ENCODE data around the gene DTD1. TPM values are rescaled to one million over a fixed set of nuclear protein-coding genes. Genes with fewer than 3 reads are reported as not detected.

Gene DTD1
- polyA plus RNA-seq, 1 donor, result 17.4 TPM

- no peak overlapping the region for H3K27ac ChIP-seq (ENCODE audit: low read length)
- no peaks in the 10 kb centered on the region for H3K9me3 ChIP-seq (ENCODE audit: control insufficient read depth, low read depth, low read length)
- no CpG with 5 or more reads among the region's 4 CpGs for WGBS (ENCODE audit: insufficient coverage, low lambda C conversion rate)
- DNase-seq, result no peak
- H3K27me3 ChIP-seq (ENCODE audit: control insufficient read depth, insufficient read depth, low read length), result no peaks in the 10 kb centered on the region
- H3K4me1 ChIP-seq (ENCODE audit: control insufficient read depth, insufficient read depth, low read length), result no peaks in the 10 kb centered on the region
- H3K36me3 ChIP-seq (ENCODE audit: control insufficient read depth, insufficient read depth, low read length), result no peaks in the 10 kb centered on the region
- no peak overlapping the region for H3K4me3 ChIP-seq (ENCODE audit: low read length)
Measured at GRCh38 chr20:18698735-18699380, 111.0 kb downstream of the DTD1 start.

- Histone ChIP-seq H3K9me3 (ENCODE audit: control insufficient read depth, low read depth, low read length) (no peaks in the 10 kb centered on the region), H3K36me3 (ENCODE audit: control insufficient read depth, insufficient read depth, low read length) (no peaks in the 10 kb centered on the region), H3K4me1 (ENCODE audit: control insufficient read depth, insufficient read depth, low read length) (no peaks in the 10 kb centered on the region), H3K27me3 (ENCODE audit: control insufficient read depth, insufficient read depth, low read length) (no peaks in the 10 kb centered on the region), H3K27ac (ENCODE audit: low read length) (no peak overlapping the region), H3K4me3 (ENCODE audit: low read length) (no peak overlapping the region)
- WGBS (ENCODE audit: insufficient coverage, low lambda C conversion rate), result 76% methylated on average over 3 of the region's 3 CpGs
- no peak for DNase-seq
Measured at GRCh38 chr20:18701969-18702368, 114.1 kb downstream of the DTD1 start.

- H3K36me3 ChIP-seq (ENCODE audit: control insufficient read depth, insufficient read depth, low read length), result no peaks in the 10 kb centered on the region
- no peaks in the 10 kb centered on the region for H3K27me3 ChIP-seq (ENCODE audit: control insufficient read depth, insufficient read depth, low read length)
- H3K4me1 ChIP-seq (ENCODE audit: control insufficient read depth, insufficient read depth, low read length), result no peaks in the 10 kb centered on the region
- no peak overlapping the region for H3K4me3 ChIP-seq (ENCODE audit: low read length)
- WGBS (ENCODE audit: insufficient coverage, low lambda C conversion rate), result 80% methylated on average over 1 of the region's 3 CpGs
- H3K9me3 ChIP-seq (ENCODE audit: control insufficient read depth, low read depth, low read length), result no peaks in the 10 kb centered on the region
- DNase-seq, result no peak
- H3K27ac ChIP-seq (ENCODE audit: low read length), result no peak overlapping the region
Measured at GRCh38 chr20:18702736-18703135, 114.9 kb downstream of the DTD1 start.

- Histone ChIP-seq H3K4me3 (ENCODE audit: low read length) (no peak overlapping the region), H3K27me3 (ENCODE audit: control insufficient read depth, insufficient read depth, low read length) (no peaks in the 10 kb centered on the region), H3K9me3 (ENCODE audit: control insufficient read depth, low read depth, low read length) (no peaks in the 10 kb centered on the region), H3K4me1 (ENCODE audit: control insufficient read depth, insufficient read depth, low read length) (no peaks in the 10 kb centered on the region), H3K27ac (ENCODE audit: low read length) (no peak overlapping the region), H3K36me3 (ENCODE audit: control insufficient read depth, insufficient read depth, low read length) (no peaks in the 10 kb centered on the region)
- peak in 1 of 2 donors; percentile 17 for DNase-seq
- no CpG with 5 or more reads among the region's 3 CpGs for WGBS (ENCODE audit: insufficient coverage, low lambda C conversion rate)
Measured at GRCh38 chr20:18705490-18705889, 117.6 kb downstream of the DTD1 start.

- DNase-seq, result no peak
- Histone ChIP-seq H3K9me3 (ENCODE audit: control insufficient read depth, low read depth, low read length) (no peaks in the 10 kb centered on the region), H3K4me3 (ENCODE audit: low read length) (no peak overlapping the region), H3K36me3 (ENCODE audit: control insufficient read depth, insufficient read depth, low read length) (no peaks in the 10 kb centered on the region), H3K27me3 (ENCODE audit: control insufficient read depth, insufficient read depth, low read length) (no peaks in the 10 kb centered on the region), H3K27ac (ENCODE audit: low read length) (no peak overlapping the region), H3K4me1 (ENCODE audit: control insufficient read depth, insufficient read depth, low read length) (no peaks in the 10 kb centered on the region)
- WGBS (ENCODE audit: insufficient coverage, low lambda C conversion rate), result no CpG with 5 or more reads among the region's 2 CpGs
Measured at GRCh38 chr20:18705910-18706309, 118.1 kb downstream of the DTD1 start.

GRCh38 chr20:18712131-18712530 is 124.3 kb downstream of the DTD1 start:
- Histone ChIP-seq H3K4me1 (ENCODE audit: control insufficient read depth, insufficient read depth, low read length) (no peaks in the 10 kb centered on the region), H3K27me3 (ENCODE audit: control insufficient read depth, insufficient read depth, low read length) (no peaks in the 10 kb centered on the region), H3K4me3 (ENCODE audit: low read length) (no peak overlapping the region), H3K27ac (ENCODE audit: low read length) (no peak overlapping the region), H3K9me3 (ENCODE audit: control insufficient read depth, low read depth, low read length) (no peaks in the 10 kb centered on the region), H3K36me3 (ENCODE audit: control insufficient read depth, insufficient read depth, low read length) (no peaks in the 10 kb centered on the region)
- no CpG with 5 or more reads among the region's 1 CpG for WGBS (ENCODE audit: insufficient coverage, low lambda C conversion rate)
- DNase-seq, result no peak

GRCh38 chr20:18712882-18713281 is 125.0 kb downstream of the DTD1 start:
- no peak for DNase-seq
- H3K27me3 ChIP-seq (ENCODE audit: control insufficient read depth, insufficient read depth, low read length), result no peaks in the 10 kb centered on the region
- no peak overlapping the region for H3K27ac ChIP-seq (ENCODE audit: low read length)
- H3K4me1 ChIP-seq (ENCODE audit: control insufficient read depth, insufficient read depth, low read length), result no peaks in the 10 kb centered on the region
- no CpG with 5 or more reads among the region's 3 CpGs for WGBS (ENCODE audit: insufficient coverage, low lambda C conversion rate)
- H3K9me3 ChIP-seq (ENCODE audit: control insufficient read depth, low read depth, low read length), result no peaks in the 10 kb centered on the region
- no peaks in the 10 kb centered on the region for H3K36me3 ChIP-seq (ENCODE audit: control insufficient read depth, insufficient read depth, low read length)
- H3K4me3 ChIP-seq (ENCODE audit: low read length), result no peak overlapping the region

GRCh38 chr20:18715564-18715963 is 127.7 kb downstream of the DTD1 start:
- no CpG with 5 or more reads among the region's 3 CpGs for WGBS (ENCODE audit: insufficient coverage, low lambda C conversion rate)
- no peaks in the 10 kb centered on the region for H3K9me3 ChIP-seq (ENCODE audit: control insufficient read depth, low read depth, low read length)
- H3K4me1 ChIP-seq (ENCODE audit: control insufficient read depth, insufficient read depth, low read length), result no peaks in the 10 kb centered on the region
- DNase-seq, result no peak
- no peaks in the 10 kb centered on the region for H3K36me3 ChIP-seq (ENCODE audit: control insufficient read depth, insufficient read depth, low read length)
- H3K27me3 ChIP-seq (ENCODE audit: control insufficient read depth, insufficient read depth, low read length), result no peaks in the 10 kb centered on the region
- no peak overlapping the region for H3K27ac ChIP-seq (ENCODE audit: low read length)
- H3K4me3 ChIP-seq (ENCODE audit: low read length), result no peak overlapping the region

- Histone ChIP-seq H3K36me3 (ENCODE audit: control insufficient read depth, insufficient read depth, low read length) (no peaks in the 10 kb centered on the region), H3K4me3 (ENCODE audit: low read length) (no peak overlapping the region), H3K27ac (ENCODE audit: low read length) (no peak overlapping the region), H3K27me3 (ENCODE audit: control insufficient read depth, insufficient read depth, low read length) (no peaks in the 10 kb centered on the region), H3K9me3 (ENCODE audit: control insufficient read depth, low read depth, low read length) (no peaks in the 10 kb centered on the region), H3K4me1 (ENCODE audit: control insufficient read depth, insufficient read depth, low read length) (no peaks in the 10 kb centered on the region)
- WGBS (ENCODE audit: insufficient coverage, low lambda C conversion rate), result no CpG with 5 or more reads among the region's 1 CpG
- DNase-seq, result no peak
Measured at GRCh38 chr20:18717062-18717461, 129.2 kb downstream of the DTD1 start.

GRCh38 chr20:18718129-18718528 is 130.3 kb downstream of the DTD1 start:
- Histone ChIP-seq H3K27ac (ENCODE audit: low read length) (no peak overlapping the region), H3K4me3 (ENCODE audit: low read length) (no peak overlapping the region), H3K36me3 (ENCODE audit: control insufficient read depth, insufficient read depth, low read length) (no peaks in the 10 kb centered on the region), H3K4me1 (ENCODE audit: control insufficient read depth, insufficient read depth, low read length) (no peaks in the 10 kb centered on the region), H3K27me3 (ENCODE audit: control insufficient read depth, insufficient read depth, low read length) (no peaks in the 10 kb centered on the region), H3K9me3 (ENCODE audit: control insufficient read depth, low read depth, low read length) (no peaks in the 10 kb centered on the region)
- no CpG with 5 or more reads among the region's 3 CpGs for WGBS (ENCODE audit: insufficient coverage, low lambda C conversion rate)
- no peak for DNase-seq

- H3K4me1 ChIP-seq (ENCODE audit: control insufficient read depth, insufficient read depth, low read length), result no peaks in the 10 kb centered on the region
- no peak overlapping the region for H3K27ac ChIP-seq (ENCODE audit: low read length)
- DNase-seq, result no peak
- no CpG with 5 or more reads among the region's 3 CpGs for WGBS (ENCODE audit: insufficient coverage, low lambda C conversion rate)
- H3K4me3 ChIP-seq (ENCODE audit: low read length), result no peak overlapping the region
- no peaks in the 10 kb centered on the region for H3K36me3 ChIP-seq (ENCODE audit: control insufficient read depth, insufficient read depth, low read length)
- H3K27me3 ChIP-seq (ENCODE audit: control insufficient read depth, insufficient read depth, low read length), result no peaks in the 10 kb centered on the region
- no peaks in the 10 kb centered on the region for H3K9me3 ChIP-seq (ENCODE audit: control insufficient read depth, low read depth, low read length)
Measured at GRCh38 chr20:18719426-18719825, 131.6 kb downstream of the DTD1 start.

All from large intestine (tissue), 3 donors.